Stimulated activated CD4-positive, alpha-beta T cell treated with anti-CD3 and anti-CD28 coated beads, Interleukin-2, amount 100 ng/mL, for 4 hours (primary cell): ENCODE data around the gene PCYOX1L.

Experiments
- DNase-seq: peaks from one replicate; pipeline ENCODE4 v3.0.0-alpha.2; 2020; ENCODE audit warnings: low read depth

The PCYOX1L gene

DNA sequence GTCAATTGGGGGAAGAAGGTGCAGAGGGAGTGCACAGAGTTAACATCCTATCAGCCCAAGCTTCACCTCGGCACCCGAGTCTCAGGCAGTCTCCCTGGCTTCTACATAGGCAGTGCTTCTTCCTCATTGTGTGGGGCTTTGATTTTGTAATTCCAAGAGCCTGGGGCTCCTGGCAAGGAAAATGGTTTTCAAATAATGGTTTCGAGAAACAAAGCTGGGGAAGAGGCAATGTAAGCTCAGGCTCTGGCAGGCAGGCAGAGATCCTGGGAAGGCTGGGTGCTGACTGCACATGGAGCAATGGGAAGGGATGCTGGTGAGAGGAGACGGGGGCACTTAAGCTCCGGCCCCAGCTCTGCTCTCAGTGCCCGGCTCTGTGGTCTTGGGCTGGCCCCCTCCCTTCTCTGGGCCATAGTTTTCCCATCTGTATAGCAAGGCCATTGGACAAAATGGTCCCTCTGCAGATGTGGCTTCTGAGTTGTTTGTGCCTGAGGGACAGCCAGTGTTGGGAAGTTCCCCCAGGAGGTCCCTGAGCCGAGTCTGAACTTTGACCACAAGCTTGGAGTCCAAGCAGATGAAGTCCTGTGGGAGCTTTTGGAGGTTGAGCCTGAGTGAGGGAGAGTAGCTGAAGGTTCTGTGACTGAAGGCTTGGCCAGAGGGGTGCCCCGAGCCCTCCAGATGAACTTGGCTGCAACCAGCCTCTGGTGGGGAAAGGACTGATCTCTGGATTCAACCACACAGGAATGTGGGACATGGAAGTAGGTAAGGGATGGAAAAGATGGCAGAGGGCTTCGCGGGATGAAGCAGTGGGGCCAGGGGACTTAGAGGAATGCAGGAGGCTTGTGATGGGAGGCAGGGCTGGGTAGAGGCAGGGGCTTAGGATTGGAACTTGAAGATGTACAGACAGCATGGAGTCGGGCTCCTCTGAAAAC lies 49.7 kb downstream of the PCYOX1L start:
- DNase-seq: no peak

- DNase-seq: no peak
These were observed 50.6 kb downstream of the PCYOX1L start for GRCh38 chr5:149408252-149409099.

GRCh38 chr5:149409268-149409948 lies 51.6 kb downstream of the PCYOX1L start:
- no peak for DNase-seq

DNA sequence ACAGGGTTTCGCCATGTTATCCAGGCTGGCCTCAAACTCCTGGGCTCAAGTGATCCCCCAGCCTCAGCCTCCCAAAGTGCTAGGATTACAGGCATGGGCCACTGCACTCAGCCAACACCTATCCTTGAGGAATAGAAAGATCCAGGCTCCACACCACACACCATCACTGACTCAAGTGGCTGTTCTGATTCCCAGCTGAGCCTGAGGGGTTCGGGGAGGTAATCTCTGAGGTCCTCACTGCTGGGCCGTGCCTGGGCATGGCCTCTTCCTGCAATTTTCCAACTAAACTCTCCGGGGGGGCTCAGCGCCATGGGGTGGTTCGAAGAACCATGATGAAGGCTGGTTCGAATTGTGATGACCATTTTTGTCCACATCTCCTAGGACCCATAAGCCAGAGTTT lies 52.2 kb downstream of the PCYOX1L start:
- no peak for DNase-seq

- no peak for DNase-seq
These were observed 53.0 kb downstream of the PCYOX1L start for GRCh38 chr5:149410721-149411432.

DNA sequence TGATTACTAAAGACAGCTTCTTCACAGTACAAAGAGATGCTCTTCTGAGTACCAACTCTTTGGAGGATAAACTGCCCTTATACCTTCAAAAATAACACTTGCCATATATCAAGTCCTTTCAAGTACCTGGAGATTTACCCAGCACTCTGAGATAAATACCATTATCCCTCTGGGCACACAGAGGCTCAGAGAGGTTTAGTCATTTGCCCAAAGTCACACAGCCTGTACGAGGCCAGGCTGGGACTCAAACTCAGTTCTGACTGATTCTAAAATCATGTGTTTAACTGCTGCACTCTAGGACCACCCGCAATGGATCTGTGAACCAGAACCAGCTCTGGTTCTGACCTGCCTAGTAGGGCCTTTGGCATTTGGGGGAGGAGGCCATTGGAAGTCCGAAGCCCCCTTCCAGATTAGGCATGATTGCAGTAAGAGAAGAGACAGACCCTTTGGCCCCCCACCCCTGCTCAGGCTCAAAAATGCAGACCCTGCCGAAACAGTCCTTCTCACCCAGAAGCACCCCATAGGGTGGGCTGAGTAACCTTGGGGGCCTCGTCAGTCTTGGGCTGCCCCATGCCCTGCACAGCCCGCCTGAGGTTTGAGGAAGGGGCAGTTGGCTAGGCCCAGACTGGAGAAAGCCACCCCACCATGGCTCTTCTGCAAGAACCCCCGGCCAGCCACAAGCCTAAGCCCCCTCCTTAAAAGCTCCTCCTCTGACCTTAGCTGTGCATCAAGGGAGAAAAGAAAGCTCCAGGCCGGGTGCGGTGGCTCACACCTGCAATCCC lies 54.1 kb downstream of the PCYOX1L start:
- DNase-seq: no peak

DNA sequence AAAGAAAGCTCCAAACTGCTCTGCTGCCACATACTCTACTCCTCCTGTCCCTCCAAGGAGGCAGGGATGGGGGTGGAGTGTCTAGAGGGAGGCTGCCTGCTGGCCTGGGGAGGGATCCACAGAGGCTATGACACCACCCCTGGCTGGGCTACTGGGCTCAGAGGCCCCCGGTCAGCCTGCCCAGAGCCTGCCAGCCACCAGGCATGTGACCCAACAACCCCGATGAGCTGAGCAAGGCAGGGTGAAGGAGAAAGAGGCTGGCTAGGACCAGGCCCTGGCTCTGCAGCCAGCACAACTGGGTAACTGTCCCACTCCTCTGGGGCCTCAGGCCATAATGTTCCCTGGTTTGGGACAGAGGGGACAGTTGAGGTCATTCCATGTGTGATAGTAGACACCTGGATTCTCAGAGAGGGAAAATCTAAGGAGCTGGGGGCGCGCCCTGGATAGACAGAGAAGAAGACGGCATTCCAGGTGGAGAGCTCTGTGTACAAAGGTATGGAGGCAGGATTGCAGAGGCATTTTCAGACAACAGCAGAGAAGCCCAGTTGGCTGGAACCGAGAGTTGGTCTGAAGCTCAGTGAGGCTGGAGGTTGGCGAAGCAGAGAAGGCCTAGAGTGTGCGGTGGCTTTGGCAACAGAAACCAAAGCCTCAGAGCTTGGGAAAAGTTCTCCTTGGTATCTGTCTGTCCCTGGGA lies 55.1 kb downstream of the PCYOX1L start:
- DNase-seq: no peak

- DNase-seq: no peak
These were observed 55.8 kb downstream of the PCYOX1L start for GRCh38 chr5:149413477-149414210.

- no peak for DNase-seq
These were observed 56.7 kb downstream of the PCYOX1L start for GRCh38 chr5:149414405-149415065.

DNA sequence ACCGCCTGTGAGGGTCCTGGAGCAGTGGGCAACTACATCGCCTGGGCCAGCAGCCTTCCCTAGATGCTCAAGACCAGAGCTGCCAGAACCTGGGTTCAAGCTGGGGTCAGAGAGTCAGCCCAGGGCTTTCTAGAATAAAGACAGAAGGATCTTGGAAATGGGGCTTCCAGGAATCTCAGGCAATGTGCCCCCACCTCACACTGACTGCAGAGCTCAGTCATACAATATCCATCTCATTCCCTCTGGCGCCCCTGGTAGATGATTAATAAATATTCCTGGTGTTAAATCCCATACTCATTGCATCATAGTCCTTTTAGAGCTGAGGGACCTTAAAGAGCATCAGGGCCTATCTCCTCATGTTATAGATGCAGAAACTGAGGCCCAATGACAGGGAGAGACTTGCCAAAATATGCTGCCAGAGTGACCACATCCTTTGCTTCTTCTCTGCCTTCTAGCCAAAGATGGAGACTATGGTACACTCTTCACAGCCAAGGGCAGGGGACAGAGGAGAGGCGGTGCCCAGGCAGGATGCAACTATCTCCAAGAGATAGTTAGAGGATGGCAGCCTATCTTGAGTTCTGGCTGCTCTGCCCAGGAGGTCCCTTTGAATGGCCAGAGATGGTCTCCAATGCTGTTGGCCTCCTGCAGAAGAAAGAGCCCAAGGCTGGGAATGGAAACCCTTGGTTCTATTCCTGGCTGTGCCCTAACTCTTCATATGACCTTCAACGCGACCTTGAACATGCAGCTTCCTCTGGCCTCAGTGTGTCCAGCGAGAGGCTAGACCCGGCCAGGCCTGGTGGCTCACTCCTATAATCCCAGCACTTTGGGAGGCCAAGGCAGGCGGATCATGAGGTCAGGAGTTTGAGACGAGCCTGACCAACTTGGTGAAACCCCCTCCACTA lies 57.5 kb downstream of the PCYOX1L start:
- no peak for DNase-seq

DNA sequence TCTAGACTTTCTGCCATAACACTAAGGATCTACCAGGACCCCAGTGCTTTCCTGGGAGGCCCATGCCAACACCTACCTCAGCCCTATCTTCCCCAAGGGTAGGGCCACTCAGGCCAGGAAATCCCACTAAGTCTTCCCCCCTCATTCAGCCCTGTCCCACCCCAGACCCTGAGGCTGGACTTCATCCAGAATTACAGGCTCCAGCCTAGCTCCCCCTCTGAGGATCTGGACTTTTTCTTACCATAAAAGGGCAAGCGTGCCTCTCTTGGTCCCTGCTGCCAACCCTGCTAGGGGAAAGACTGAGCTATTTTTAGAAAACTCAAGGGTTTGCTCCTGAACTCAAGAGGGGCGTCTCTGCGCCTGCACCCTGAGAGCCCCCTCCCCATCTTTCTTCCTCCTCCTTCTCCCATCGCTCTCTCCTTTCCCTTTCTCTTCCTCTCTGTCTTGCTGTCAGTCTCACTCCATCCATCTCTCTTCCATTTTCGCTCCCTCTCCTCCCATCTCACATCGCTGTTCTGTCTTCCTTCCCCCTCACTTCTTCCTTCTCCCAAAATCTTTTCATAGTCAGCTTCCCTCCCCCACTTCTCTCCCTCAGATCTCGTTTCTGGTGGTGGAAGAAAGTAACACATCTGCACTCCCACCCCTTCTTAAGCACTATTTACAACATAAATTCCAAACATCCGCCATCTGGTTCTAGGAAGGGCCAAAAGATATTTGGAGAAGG lies 59.3 kb downstream of the PCYOX1L start:
- no peak for DNase-seq

GRCh38 chr5:149417711-149418368 lies 60.0 kb downstream of the PCYOX1L start:
- no peak for DNase-seq

GRCh38 chr5:149418910-149419531 lies 61.2 kb downstream of the PCYOX1L start:
- DNase-seq: no peak
